CD4-positive, alpha-beta T cell treated with Interleukin-12 subunit alpha and Interleukin-12 subunit beta, for 1 hour (primary cell): ENCODE measurements around the gene NEURL4.

Source experiments
- DNase-seq: peaks from one replicate; pipeline ENCODE4 v3.0.0-alpha.2; 2020

NEURL4 gene

GRCh38 chr17:7321466-7321865, 7.7 kb downstream of the NEURL4 start:
- DNase-seq, result no peak

GRCh38 chr17:7318121-7318860, 10.8 kb downstream of the NEURL4 start:
- no peak for DNase-seq

GRCh38 chr17:7317161-7317803, 11.9 kb downstream of the NEURL4 start:
- no peak for DNase-seq

- DNase-seq, result no peak
Observed at GRCh38 chr17:7315570-7316235, 13.4 kb downstream of the NEURL4 start.

GRCh38 chr17:7314719-7315569, 14.2 kb downstream of the NEURL4 start, which contains the start of gene GPS2:
TSS of gene GPS2 (minus strand) at chr17:7315360. CDS start at chr17:7315052, 308 bp downstream.
- peak; percentile 94 for DNase-seq

GRCh38 chr17:7313890-7314718, 15.0 kb downstream of the NEURL4 start:
- no peak for DNase-seq

- no peak for DNase-seq
Observed at GRCh38 chr17:7313088-7313889, 15.8 kb downstream of the NEURL4 start.

GRCh38 chr17:7312432-7313087, 16.6 kb downstream of the NEURL4 start:
- DNase-seq, result no peak

GRCh38 chr17:7311110-7311705, 17.9 kb downstream of the NEURL4 start:
- DNase-seq, result no peak

GRCh38 chr17:7309628-7310027, 19.5 kb downstream of the NEURL4 start:
- no peak for DNase-seq

- DNase-seq, result peak; percentile 94
Observed at GRCh38 chr17:7308625-7309433, 20.3 kb downstream of the NEURL4 start.

- peak; percentile 67 for DNase-seq
Observed at GRCh38 chr17:7307686-7308624, 21.2 kb downstream of the NEURL4 start.

- DNase-seq, result peak; percentile 100
Observed at GRCh38 chr17:7306911-7307685, 22.0 kb downstream of the NEURL4 start, which contains the start of gene EIF5A. TSS of gene EIF5A (plus strand) at chr17:7307628. CDS start at chr17:7309636, 2,008 bp downstream.

- no peak for DNase-seq
Observed at GRCh38 chr17:7304179-7304578, 25.0 kb downstream of the NEURL4 start.

- peak; percentile 78 for DNase-seq
Observed at GRCh38 chr17:7296189-7296861, 32.8 kb downstream of the NEURL4 start.
